ENCODE measurements around the gene UBE2O.

- TF ChIP-seq CTCF (IDR thresholded peaks at IDR 0.05) (peak in 6 of 7 experiments; percentile 34 to 72 (median 52)), POLR2A (IDR thresholded peaks at IDR 0.05) (no peak)
Observed at GRCh38 chr17:76370261-76370993, 82.5 kb downstream of the UBE2O start.

All from body of pancreas (tissue), 4 donors.